SK-N-DZ (cell line): ENCODE results near the gene RBFOX1.
"Not testable (repeated sequence)": the region's sequence is repeated elsewhere in the genome, so short reads cannot be mapped to it uniquely, and the experiment has no call there.

Experiments
- DNase-seq: peaks from one replicate; pipeline ENCODE4 v3.0.0-alpha.2; 2015; ENCODE audit warnings: low spot score

The RBFOX1 gene

DNA sequence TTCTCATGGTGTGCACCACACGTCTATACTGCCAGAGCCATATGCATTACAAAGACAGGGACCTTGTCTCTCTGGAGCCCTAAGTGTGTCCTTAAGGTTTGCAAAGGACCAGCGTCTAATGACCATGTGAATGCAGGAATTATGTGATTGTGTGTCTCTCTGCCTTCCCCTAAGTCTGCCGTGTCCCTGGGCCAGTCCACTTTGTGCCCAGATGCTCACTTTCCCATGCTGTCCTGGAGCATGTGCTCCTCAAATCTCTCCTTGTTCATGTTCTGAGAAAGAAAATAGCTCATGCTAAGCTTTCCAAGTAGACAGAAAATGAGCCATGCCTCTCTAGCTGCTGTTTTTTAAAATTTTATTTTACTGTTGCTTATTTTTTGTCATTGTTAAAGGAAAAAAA lies 125.5 kb downstream of the RBFOX1 start:
- DNase-seq, result no peak

DNA sequence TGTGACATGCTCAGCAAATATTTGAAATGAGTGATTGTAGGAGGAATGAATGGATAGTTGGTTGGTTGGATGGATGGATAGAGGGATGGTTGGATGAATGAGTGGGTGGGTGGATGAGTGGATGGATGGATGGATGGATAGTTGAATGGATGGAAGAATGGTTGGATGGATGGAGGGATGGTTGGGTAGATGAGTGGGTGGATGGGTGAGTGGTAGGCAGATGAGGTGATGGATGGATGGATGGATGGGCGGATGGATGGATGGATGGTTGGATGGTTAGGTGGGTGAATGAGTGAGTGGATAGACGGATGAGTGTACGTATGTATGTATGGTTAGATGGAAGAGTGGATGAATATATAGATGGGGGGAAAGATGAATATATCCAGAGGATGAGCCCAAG lies 137.7 kb downstream of the RBFOX1 start:
- no peak for DNase-seq

DNA sequence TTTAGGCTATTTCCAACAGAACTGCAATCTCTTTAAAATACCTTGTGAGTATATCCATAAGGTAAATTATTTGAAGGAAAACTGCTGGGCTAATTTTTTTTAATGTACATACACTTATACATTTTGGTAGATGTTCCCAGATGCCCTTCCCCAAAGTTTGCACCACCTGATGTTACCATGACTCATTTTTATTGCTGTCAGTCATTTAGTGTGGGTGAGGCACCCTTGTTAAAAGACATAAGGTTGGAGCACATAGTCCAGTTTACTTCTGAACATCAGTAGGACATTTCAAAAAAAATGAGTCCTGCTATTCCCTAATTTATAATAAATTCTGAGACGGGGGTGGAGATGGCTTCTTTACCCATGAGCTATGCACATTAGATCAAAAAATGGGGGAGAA lies 138.6 kb downstream of the RBFOX1 start:
- no peak for DNase-seq

DNA sequence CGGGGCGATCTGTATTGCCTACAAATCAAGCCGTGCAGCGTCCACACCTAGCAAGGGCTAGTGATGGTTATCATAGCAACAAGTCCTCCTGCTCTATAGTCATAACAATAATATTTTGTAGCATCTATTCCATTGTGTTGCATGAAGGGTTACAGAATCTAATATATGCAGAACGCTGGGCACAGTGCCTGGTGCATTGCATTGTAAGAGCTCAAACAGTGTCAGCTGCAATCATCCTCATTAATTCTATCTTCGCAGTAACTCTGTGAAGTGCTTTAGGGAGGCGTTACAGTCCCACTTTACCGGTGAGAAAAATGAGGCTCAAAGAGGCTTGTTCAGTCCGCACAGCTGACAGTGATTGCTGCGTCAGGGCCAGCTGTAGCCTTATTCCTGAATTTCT lies 149.4 kb downstream of the RBFOX1 start:
- no peak for DNase-seq

DNA sequence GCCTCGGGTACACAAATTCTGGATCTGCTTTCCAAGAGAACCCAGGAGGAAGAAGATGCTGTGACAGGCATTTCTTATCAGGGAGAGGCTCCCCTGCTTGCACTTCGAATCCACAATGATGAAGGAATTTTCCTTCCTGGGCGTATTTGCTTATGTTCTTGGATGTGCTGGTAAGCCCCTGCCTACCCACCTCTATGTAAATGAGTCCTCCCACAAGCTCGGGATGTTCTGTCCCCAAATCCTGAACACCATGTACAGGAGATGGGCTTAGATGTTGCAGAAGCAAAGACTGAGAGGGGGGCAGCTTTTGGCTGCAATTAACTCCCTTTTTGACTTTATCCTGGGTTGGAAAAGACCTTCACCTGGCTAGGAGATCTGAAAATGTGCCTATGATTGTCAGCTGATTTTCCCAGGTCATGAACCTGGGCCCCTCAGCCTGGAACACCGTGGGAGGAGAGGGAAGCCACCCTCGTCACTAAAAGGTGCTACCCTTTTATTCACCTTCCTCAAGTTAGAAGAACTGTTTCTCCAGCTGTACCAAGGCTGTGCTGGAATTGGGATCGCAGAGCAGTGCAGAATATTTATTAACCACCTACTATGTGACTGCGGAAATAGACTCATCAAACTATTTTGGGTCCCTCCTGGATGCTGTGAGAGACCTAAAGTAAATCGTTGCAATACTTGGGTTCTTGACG lies 150.1 kb downstream of the RBFOX1 start:
- DNase-seq, result no peak

DNA sequence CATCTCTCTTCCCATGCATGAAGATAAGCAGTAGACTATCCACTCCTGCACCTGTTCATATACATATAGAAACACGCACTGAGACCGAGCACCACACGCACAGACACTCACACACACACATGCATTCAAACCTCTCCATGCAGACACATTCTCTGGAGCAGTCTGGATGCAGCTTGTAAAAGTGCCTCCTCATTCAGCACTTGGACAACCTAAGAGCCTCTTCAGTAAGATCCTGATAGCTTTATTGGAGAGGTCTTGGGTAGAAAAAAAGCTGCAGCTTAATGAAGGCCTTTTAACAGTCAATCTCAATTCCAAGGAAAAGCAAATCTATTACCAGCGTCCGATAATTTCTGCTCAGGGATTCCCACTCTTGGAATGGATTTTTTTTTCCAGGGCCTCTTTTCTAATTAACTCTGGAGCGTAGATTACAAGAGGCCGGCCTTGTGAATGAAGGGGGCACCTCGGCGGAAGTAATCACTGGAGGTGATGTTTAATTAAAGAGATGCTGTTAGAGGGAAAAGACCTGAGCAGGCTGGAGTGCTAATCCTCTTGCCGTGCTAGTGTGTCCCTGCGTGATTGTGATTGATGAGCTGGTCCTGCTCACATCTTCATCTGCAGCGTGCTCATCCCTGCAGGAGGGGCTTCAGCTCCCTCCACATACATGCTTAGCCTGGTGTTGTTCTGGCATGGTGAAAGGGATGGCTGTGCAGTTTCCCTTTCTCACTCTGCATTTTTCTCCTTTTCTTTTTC lies 155.1 kb downstream of the RBFOX1 start:
- DNase-seq, result no peak

DNA sequence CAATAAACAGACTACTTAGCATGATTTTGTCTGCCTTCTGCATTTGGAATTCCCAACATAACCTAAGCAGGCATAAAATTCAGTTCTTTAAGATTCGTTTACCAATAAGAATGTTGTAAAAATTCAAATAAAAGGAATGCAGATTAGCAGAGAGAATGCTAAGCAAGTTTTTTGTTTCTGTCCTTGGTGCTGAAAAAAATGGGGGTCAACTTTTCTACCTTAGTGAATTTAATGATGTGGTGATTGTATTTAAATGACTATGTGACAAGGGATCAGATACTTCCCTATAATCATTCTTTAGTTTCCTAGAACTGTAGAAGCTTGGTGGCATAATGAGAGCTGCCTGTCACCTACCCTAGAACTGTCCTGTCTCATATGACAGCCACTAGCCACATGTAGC lies 159.5 kb downstream of the RBFOX1 start:
- DNase-seq, result no peak

DNA sequence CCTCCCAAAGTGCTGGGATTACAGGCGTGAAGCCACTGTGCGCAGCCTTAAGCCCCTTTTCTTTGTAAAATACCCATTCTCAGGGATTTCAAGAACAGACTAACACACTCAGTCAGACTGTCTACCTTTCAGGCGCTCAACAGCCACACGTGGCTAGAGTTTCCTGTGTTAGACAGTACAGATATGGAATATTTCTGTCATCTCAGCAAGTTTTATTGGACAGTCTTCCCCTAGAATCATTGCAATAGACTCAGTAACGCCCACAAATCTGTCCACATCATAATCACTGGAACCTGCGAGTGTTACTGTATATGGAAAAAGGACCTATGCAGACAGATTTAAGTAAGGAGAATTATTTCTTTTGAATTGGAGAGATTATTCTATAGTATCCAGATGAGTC lies 160.5 kb downstream of the RBFOX1 start:
- DNase-seq, result no peak

DNA sequence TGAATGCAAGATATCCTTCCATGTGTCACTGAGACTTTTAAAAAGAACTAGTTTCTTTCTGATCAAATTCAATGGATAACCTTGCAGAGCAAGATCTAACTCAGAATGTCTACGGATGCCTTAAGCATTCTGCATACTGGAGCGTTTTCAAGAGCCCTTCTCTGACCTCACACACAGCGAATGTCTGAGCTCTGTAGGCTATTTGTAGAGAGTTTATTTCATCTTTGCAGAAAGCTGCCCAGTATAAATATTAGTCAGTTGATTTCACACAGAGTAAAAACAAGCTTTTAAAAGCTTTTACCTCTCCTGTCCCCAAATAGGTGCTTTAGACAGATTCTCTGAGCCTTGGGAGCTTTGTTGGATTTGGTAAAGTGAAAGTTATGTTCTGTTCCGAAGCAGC lies 165.0 kb downstream of the RBFOX1 start:
- DNase-seq, result no peak

DNA sequence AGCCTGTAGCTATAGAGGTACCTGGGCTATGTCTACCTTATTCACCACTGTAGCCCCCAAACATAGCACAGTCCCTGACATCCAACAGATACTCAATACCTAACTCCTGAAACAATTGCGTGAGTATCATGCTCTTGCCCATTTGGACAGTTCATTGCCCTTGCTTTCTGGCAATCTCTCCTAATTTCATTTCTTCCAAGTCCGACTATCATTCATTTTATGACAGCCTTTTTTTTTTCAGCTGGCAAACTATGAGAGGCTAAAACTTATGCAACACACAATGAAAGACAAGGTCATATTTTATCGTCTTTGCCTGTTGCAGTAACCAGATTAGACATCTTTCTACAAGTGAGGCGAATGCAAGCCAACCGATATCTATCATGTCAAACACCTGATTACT lies 169.2 kb downstream of the RBFOX1 start:
- DNase-seq, result no peak

DNA sequence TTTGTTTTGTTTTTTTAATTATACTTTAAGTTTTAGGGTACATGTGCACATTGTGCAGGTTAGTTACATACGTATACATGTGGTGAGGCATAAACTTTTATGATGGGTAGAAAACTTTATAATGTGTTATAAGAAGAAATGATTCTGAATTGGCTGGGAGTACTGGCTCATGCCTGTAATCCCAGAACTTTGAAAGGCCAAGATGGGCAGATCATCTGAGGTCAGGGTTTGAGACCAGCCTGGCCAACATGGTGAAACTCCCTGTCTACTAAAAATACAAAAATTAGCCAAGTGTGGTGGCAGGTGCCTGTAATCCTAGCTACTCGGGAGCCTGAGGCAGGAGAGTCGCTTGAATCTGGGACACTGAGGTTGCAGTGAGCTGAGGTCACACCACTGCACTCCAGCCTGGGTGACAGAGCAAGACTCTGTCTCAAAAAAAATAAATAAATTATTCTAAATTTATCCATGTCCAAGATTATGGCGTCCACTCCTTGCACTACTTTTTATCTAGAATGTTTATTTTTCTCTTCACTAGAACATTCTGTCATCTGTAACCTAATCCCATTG lies 170.0 kb downstream of the RBFOX1 start:
- DNase-seq, result not testable (repeated sequence)

DNA sequence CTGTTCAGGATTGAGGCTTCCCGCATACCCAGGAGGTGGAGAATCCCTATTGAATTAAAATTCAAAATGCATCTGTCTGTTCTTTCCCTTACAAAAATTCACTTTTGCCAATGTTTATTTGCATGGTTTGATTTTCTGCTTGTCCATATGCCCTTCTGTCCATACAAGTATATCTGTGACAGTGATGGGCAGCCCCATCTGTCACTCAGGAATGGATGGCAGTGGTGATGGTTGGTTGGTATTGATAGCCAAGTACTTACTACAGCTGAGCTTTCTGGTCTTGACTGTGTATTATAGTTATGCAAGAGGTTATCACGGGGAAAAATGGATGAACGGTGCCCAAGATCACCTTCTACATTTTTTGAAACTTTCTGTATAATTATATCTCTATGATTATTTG lies 171.0 kb downstream of the RBFOX1 start:
- no peak for DNase-seq

DNA sequence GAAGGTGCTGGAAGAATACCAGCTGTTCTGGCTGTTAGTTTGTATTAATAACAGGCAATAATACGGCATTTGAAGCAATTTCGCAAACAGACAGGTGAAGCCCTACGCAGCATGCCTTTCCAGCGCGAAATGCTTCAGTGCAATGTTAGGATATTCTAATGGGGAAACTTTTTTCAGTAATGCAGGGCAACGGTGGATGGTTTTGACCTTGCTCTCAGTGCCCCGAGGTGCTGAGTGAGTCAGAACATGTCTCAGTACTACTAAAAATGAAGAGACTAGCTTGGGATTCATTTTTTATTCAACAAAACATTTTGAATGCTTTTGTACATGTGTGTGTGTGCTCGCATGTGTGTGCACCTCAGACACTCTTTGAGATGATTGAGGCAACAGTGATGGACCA lies 172.2 kb downstream of the RBFOX1 start:
- DNase-seq, result no peak

DNA sequence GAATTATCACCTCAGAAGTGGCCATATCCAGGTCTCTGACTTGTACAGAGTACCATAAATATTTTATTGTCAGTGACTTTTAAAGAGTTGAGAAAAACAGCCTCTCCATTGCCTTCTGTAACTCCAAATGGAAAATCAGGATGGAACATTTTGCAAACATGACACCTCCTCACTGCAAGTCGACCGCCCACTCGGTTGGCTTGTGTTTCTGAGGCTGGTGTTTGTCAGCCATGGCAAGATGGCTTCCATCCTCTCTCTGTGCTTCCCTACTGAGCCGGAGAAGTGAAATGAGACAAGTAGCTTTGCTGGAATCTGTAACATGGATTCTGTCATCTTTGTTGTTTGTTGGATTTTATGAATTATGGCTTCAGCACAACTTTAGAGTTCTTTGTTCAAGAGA lies 172.8 kb downstream of the RBFOX1 start:
- no peak for DNase-seq

DNA sequence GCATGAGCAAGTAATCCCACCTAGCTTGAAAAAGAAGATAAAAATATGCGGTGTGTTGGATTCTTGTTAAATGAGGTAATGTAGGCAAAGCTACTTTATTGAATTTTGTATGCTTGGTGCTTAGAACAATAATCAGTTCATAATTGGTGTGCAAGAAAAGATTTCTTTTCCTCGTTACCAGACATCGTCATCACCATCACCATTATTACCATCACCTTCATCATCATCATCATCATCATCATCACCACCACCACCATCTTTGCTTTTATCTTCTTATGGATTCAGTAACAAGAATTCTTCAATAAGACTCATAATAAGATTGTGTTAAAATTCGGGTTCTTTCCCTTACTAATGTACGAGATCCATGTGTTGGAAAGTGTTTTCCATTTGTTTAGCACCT lies 173.7 kb downstream of the RBFOX1 start:
- no peak for DNase-seq

DNA sequence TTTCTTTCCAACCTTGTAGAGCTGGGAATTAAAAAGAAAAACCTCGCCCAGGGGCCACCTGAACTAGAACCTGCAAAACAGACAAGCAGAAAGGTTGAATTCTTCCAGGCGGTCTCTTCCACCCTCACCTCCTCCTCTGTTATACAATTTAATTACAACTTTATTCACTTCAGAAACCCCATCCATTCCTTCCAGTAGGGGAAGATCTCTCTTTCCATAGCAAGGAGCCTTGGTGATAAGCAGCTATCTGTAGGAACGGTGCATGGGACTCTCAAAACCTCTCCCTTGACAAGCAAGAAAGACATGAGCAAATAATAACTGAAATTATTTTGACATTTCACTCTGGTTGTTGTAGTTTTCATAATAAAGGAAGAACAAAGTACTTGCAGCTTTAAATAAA lies 176.0 kb downstream of the RBFOX1 start:
- DNase-seq, result no peak

DNA sequence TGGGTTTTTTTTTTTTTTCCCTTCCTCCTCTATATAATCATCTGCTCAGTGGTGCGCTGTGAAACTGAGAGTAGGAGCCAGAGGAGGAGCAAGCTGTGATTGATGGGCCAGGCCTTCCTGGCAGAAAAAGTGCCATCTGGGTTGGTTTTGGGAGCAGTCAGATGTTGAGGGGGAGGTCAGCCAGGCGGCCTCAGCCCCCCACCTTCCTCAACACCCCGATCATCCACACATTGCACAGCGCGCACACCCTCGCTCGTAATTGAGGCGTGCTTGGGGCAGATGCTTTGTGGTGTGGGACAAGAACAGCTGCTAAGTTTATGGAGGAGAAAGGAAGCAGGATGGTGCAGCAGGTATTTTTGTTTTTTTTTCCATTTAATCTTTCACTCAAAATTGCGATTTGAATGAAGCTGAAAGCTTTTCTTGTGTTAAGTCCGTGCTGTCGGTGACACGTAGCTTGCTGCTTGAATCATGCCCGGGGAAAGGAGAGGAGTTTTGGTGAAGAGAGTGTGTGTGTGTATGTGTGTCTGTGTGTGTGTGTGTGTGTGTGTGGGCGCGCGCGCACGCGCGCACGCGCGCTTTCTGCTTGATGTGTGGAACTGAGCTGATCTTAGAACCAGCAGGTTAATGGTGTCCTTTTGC lies 177.4 kb downstream of the RBFOX1 start:
- DNase-seq, result no peak

DNA sequence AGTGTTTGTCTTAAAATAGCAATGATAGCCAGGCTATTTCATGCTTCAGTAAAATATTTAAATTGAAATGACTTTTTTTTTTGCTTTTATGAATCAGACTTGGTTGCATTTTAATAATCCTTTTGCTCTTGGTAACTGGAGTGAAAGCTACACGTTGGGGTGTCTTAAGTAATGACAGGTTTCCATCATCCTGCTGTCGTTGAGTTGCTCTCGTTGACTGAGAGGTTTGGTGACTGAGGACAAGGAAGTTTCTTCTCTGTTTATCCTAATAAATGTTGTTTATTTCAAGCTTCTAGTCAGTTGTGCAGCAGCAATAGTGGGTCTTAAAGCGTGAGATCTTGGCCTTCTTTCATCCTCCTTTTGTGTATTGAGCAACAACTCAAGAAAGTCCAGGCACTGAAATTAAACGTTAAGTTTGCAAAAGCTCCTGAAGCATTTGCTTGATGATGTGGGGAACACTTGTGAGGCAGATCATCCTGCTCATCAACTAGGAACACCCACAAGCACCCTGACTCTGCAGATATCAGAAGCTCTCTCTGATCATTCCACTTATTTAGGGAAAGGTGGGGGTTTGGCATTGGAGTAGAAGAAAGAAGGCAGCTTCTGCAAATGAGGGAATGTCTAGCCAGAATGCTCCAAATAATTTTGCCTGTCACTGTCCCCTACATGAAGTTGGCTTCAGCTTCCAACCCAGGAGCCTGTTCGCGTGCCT lies 179.1 kb downstream of the RBFOX1 start:
- DNase-seq, result no peak

DNA sequence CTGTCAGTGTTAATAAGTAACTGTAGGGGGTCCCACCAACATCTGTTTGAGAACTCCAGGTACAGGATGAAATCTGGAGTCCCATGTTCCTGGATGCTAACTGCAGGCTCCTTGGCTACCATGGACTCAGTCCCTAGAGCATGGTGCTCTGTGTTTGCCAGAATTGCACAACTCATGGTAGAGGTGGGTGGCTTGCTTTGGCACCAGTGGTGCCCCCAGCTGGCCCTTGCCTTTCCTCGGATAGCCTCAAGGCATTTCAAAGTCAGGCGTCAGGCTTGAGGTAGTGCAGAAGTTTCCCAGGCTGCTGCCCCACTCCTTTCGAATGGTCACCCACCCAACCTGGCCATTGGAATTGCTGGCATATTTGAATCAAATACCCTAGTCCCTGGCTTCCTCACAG lies 179.9 kb downstream of the RBFOX1 start:
- DNase-seq, result no peak

DNA sequence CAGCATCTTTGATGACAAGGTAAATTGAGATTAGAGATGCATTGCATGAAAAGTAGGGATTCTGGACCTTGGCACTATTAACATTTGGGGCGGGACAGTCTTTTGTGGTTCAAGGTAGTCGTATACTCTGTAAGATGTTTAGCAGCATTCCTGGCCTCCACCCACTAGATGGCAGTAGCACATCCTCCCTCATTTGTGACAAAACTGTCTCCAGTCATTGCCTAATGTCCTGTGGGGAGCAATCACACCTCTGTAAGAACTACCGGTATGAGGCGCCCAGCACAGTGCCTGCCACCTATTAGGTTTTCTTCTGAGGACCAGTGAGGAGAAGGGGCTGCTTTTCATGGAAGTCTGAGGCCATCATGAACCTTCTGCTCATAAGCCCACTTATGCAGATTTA lies 180.8 kb downstream of the RBFOX1 start:
- DNase-seq, result peak; percentile 32

DNA sequence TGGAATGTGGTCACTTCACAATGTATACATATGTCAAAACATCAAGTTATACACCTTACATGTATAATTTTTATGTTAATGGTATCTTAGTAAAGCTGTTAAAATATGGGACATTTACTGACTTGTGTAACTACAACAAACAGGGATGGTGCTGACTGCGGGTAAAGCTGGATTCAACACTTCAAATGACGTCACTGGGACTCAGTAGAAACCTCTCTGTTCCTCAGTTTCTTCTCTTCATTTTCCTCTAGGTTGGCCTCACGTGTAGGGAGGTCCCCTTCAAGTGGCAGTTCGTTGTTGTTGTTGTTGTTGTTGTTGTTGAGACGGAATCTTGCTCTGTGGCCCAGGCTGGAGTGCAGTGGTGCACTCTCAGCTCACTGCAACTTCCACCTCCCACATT lies 182.9 kb downstream of the RBFOX1 start:
- no peak for DNase-seq

DNA sequence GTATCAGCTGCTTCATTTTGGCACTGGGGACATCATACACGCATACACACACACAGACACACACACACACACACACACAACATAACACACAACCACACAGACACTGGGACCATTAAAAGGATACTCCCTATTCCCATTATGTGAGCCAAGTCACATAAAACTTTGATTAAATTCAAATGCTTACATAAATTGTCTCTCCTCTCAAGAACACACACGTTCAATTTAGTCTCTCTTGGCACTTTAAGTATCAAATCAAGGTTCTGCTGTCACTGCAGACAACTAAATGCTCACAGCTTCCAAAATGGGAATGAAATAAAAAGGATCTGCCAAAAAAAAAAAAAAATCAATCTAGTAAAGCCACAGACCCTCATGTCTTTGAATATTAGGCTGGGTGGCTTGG lies 184.9 kb downstream of the RBFOX1 start:
- DNase-seq, result no peak
